Caco-2 (cell line): ENCODE measurements around the gene PTPRO. TPM values are rescaled to one million over a fixed set of nuclear protein-coding genes. Genes with fewer than 3 reads are reported as not detected.

Experiments used
- BruUV-seq: library from RNA; stranded (reverse); fragments of 400-500 nt; replicated peaks from 2 replicates; lab custom pipeline; 2021; lab: Mats Ljungman, UMichigan
- CTCF ChIA-PET: fragments of 300-600 bp; sonication (Branson Sonifier 250); formaldehyde crosslinking; loops from one replicate; lab custom pipeline; 2022; ENCODE audit warnings: antibody characterized with exemption; lab: Charles Lee
- POLR2A ChIA-PET: fragments of 300-600 bp; sonication (Branson Sonifier 250); formaldehyde crosslinking; loops from one replicate; lab custom pipeline; 2022; ENCODE audit warnings: antibody characterized with exemption; lab: Charles Lee
- DNase-seq, 2 experiments: peaks; one replicate each; pipeline versions ENCODE4 v3.0.0 to v3.0.0-alpha.2; 2020 to 2022
- H3K27me3 ChIP-seq: replicated peaks from 2 replicates; pipeline ENCODE4 v1.6.0; 2011; ENCODE audit warnings: low read length; ENCODE audit not compliant: control insufficient read depth, insufficient read depth
- H3K36me3 ChIP-seq: 2 replicates; pipeline ENCODE4 v1.5.1; 2011; ENCODE audit warnings: low read length; ENCODE audit not compliant: control insufficient read depth, insufficient read depth
- H3K4me1 ChIP-seq: fragments of 250-450 bp; sonication (Bioruptor Pico); 2 replicates; pipeline ENCODE4 v1.5.1; 2020; ENCODE audit warnings: mild to moderate bottlenecking
- H3K4me3 ChIP-seq: 2 replicates; pipeline ENCODE4 v1.5.1; 2011; ENCODE audit warnings: low read depth, mild to moderate bottlenecking, control low read depth, low read length
- H3K9me3 ChIP-seq: fragments of 250-450 bp; sonication (Bioruptor Pico); 2 replicates; pipeline ENCODE4 v1.5.1; 2020; ENCODE audit warnings: mild to moderate bottlenecking, moderate library complexity
- H3K27ac Mint-ChIP-seq: one replicate; pipeline ENCODE4 v1.8.0; 2022; ENCODE audit warnings: mixed read lengths; ENCODE audit not compliant: unreplicated experiment
- H3K27me3 Mint-ChIP-seq: one replicate; pipeline ENCODE4 v1.8.0; 2022; ENCODE audit warnings: mixed read lengths; ENCODE audit not compliant: insufficient read depth, unreplicated experiment
- H3K36me3 Mint-ChIP-seq: one replicate; pipeline ENCODE4 v1.8.0; 2022; ENCODE audit warnings: mild to moderate bottlenecking, mixed read lengths; ENCODE audit not compliant: insufficient read depth, unreplicated experiment
- H3K4me1 Mint-ChIP-seq: one replicate; pipeline ENCODE4 v1.8.0; 2022; ENCODE audit warnings: low read depth, mixed read lengths; ENCODE audit not compliant: unreplicated experiment
- H3K4me3 Mint-ChIP-seq: one replicate; pipeline ENCODE4 v1.8.0; 2022; ENCODE audit warnings: mild to moderate bottlenecking, moderate library complexity, mixed read lengths; ENCODE audit not compliant: unreplicated experiment
- H3K9me3 Mint-ChIP-seq: one replicate; pipeline ENCODE4 v1.8.0; 2022; ENCODE audit warnings: mixed read lengths; ENCODE audit not compliant: unreplicated experiment
- intact Hi-C: fragments of 100-400 bp; cut with micrococcal nuclease; formaldehyde crosslinking; loops from one replicate; pipeline ENCODE4 v1.10.0; 2022; ENCODE audit not compliant: unreplicated experiment
- total RNA-seq: library from RNA; stranded (reverse); gene quantifications from 2 replicates; pipeline ENCODE4 v1.2.3, GENCODE V29; 2022
- TF ChIP-seq, protein P1 (sequence below), 2 experiments: fragments of 200-600 bp in 1 of 2; IDR thresholded peaks; 1 replicate in 1 of 2; 2 replicates in 1 of 2; pipeline versions ENCODE4 v1.5.1 to v1.8.0; 2011 to 2022; ENCODE audit warnings: antibody characterized with exemption in 1 of 2, control low read depth in 1 of 2, inconsistent platforms in 1 of 2, low read depth in 1 of 2, low read length in 1 of 2, mild to moderate bottlenecking in 1 of 2, moderate library complexity in 1 of 2; ENCODE audit not compliant: insufficient read depth in 1 of 2, severe bottlenecking in 1 of 2, unreplicated experiment in 1 of 2

Gene PTPRO
- total RNA-seq, 1 experiment from 2014 or later: not detected

GRCh38 chr12:15520844-15521243 is 198.5 kb downstream of the PTPRO start:
- DNase-seq: no peak
- Mint-ChIP-seq H3K27ac (no peak overlapping the region), H3K9me3 (no peaks in the 10 kb centered on the region), H3K27me3 (peaks cover 21% of the 10 kb centered on the region), H3K4me3 (no peak overlapping the region), H3K4me1 (no peaks in the 10 kb centered on the region), H3K36me3 (no peaks in the 10 kb centered on the region)
- Histone ChIP-seq H3K27me3 (no peaks in the 10 kb centered on the region; the same call in 1 of the 2 replicates), H3K36me3 (no peaks in the 10 kb centered on the region), H3K4me3 (no peak overlapping the region), H3K4me1 (no peaks in the 10 kb centered on the region), H3K9me3 (no peaks in the 10 kb centered on the region)
- no TSS peak for BruUV-seq
- TF ChIP-seq, protein P1, sequence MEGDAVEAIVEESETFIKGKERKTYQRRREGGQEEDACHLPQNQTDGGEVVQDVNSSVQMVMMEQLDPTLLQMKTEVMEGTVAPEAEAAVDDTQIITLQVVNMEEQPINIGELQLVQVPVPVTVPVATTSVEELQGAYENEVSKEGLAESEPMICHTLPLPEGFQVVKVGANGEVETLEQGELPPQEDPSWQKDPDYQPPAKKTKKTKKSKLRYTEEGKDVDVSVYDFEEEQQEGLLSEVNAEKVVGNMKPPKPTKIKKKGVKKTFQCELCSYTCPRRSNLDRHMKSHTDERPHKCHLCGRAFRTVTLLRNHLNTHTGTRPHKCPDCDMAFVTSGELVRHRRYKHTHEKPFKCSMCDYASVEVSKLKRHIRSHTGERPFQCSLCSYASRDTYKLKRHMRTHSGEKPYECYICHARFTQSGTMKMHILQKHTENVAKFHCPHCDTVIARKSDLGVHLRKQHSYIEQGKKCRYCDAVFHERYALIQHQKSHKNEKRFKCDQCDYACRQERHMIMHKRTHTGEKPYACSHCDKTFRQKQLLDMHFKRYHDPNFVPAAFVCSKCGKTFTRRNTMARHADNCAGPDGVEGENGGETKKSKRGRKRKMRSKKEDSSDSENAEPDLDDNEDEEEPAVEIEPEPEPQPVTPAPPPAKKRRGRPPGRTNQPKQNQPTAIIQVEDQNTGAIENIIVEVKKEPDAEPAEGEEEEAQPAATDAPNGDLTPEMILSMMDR (IDR thresholded peaks at IDR 0.05; ENCODE audit: insufficient read depth in 1 of 2, low read depth in 1 of 2, low read length in 1 of 2, severe bottlenecking in 1 of 2, unreplicated experiment in 1 of 2): no peak
- ChIA-PET POLR2A (no interaction called here), CTCF (no interaction called here)
- intact Hi-C loops: loop anchor here (5.0 kb wide), 1 partner anchor 369 kb away; no protein-coding TSS in a partner anchor

- intact Hi-C loops: loop anchor here (1.0 to 5.0 kb wide), 3 partner anchors 246 to 370 kb away; no protein-coding TSS in a partner anchor
- Mint-ChIP-seq H3K27me3 (peaks cover 17% of the 10 kb centered on the region), H3K9me3 (no peaks in the 10 kb centered on the region), H3K4me1 (no peaks in the 10 kb centered on the region), H3K27ac (no peak overlapping the region), H3K36me3 (no peaks in the 10 kb centered on the region), H3K4me3 (no peak overlapping the region)
- no peaks in the 10 kb centered on the region for H3K4me1 ChIP-seq
- ChIA-PET POLR2A (no interaction called here), CTCF (interaction anchor here (0.5 kb wide), 1 partner anchor 190 kb away, joined by 3 read pairs; no protein-coding TSS in a partner anchor)
- BruUV-seq: no TSS peak
- no peaks in the 10 kb centered on the region for H3K9me3 ChIP-seq
- no peak overlapping the region for H3K4me3 ChIP-seq
- TF ChIP-seq, protein P1 (IDR thresholded peaks at IDR 0.05; ENCODE audit: insufficient read depth in 1 of 2, low read depth in 1 of 2, low read length in 1 of 2, severe bottlenecking in 1 of 2, unreplicated experiment in 1 of 2): peak; percentile 59 to 70
- H3K27me3 ChIP-seq: no peaks in the 10 kb centered on the region; the same call in 1 of the 2 replicates
- no peaks in the 10 kb centered on the region for H3K36me3 ChIP-seq
- DNase-seq: peak in 1 of 2 experiments; percentile 48
Measured at GRCh38 chr12:15522574-15523187, 200.4 kb downstream of the PTPRO start.

GRCh38 chr12:15525441-15525840 is 203.1 kb downstream of the PTPRO start:
- H3K9me3 Mint-ChIP-seq: no peaks in the 10 kb centered on the region
- no peak for DNase-seq
- H3K36me3 ChIP-seq: no peaks in the 10 kb centered on the region
- ChIA-PET POLR2A (no interaction called here), CTCF (interaction anchor here (0.6 to 1.2 kb wide), 2 partner anchors 259 to 333 kb away, joined by 3 read pairs; no protein-coding TSS in a partner anchor)
- no peak overlapping the region for H3K27ac Mint-ChIP-seq
- no TSS peak for BruUV-seq
- no peaks in the 10 kb centered on the region; the same call in 1 of the 2 replicates for H3K27me3 ChIP-seq
- H3K9me3 ChIP-seq: no peaks in the 10 kb centered on the region
- H3K4me3 Mint-ChIP-seq: no peak overlapping the region
- intact Hi-C loops: no loop called here
- no peaks in the 10 kb centered on the region for H3K36me3 Mint-ChIP-seq
- H3K4me3 ChIP-seq: no peak overlapping the region
- H3K4me1 ChIP-seq: no peaks in the 10 kb centered on the region
- no peaks in the 10 kb centered on the region for H3K4me1 Mint-ChIP-seq
- TF ChIP-seq, protein P1 (IDR thresholded peaks at IDR 0.05; ENCODE audit: insufficient read depth in 1 of 2, low read depth in 1 of 2, low read length in 1 of 2, severe bottlenecking in 1 of 2, unreplicated experiment in 1 of 2): no peak
- peaks cover 8% of the 10 kb centered on the region for H3K27me3 Mint-ChIP-seq
